Cardiac muscle cell (in vitro differentiated cells and primary cell): ENCODE results near the gene ELN. TPM values are rescaled to one million over a fixed set of nuclear protein-coding genes. Genes with fewer than 3 reads are reported as not detected.
A peak's percentile ranks its signal among the peaks of the same experiment; 100 is the strongest.

Experiments
- DNase-seq, 2 donors: peaks; one replicate each; pipeline versions ENCODE4 v3.0.0 to v3.0.0-alpha.2; 2010 to 2017; ENCODE audit warnings: low read depth in 1 of 2, low spot score in 1 of 2
- H3K27ac ChIP-seq: fragments of 200-600 bp; sonication (generic); 2 replicates; pipeline ENCODE4 v1.5.1; 2016
- H3K27me3 ChIP-seq: fragments of 200-600 bp; sonication (generic); 2 replicates; pipeline ENCODE4 v1.6.0; 2016; ENCODE audit warnings: control low read depth
- H3K36me3 ChIP-seq: fragments of 200-600 bp; sonication (generic); 2 replicates; pipeline ENCODE4 v1.5.1; 2016; ENCODE audit warnings: control low read depth
- H3K4me1 ChIP-seq: fragments of 200-600 bp; sonication (generic); 2 replicates; pipeline ENCODE4 v1.8.1; 2017; ENCODE audit warnings: low read depth, mild to moderate bottlenecking, mixed run types
- H3K4me3 ChIP-seq: fragments of 200-600 bp; sonication (generic); 2 replicates; pipeline ENCODE4 v1.5.1; 2016; ENCODE audit warnings: mild to moderate bottlenecking
- H3K9me3 ChIP-seq: fragments of 200-600 bp; sonication (generic); 2 replicates; pipeline ENCODE4 v1.5.1; 2017; ENCODE audit warnings: low read depth, mild to moderate bottlenecking, control low read depth
- CTCF ChIP-seq: IDR thresholded peaks from 2 replicates; pipeline ENCODE4 v1.5.1; 2012; ENCODE audit warnings: low read depth, mild to moderate bottlenecking, low read length
- polyA plus RNA-seq: library from polyadenylated mRNA; unstranded; fragments of >200 nt; fragmentation: Nextera tagmentation; extraction: Ambion mirVana; gene quantifications from 2 replicates; pipeline ENCODE4 v1.2.1, GENCODE V29; 2016
- total RNA-seq: library from RNA; depleted of rRNA; stranded (reverse); fragments of >200 nt; gene quantifications from 2 replicates; pipeline ENCODE4 v1.2.3, GENCODE V29; 2016

The ELN gene
- total and polyA plus RNA-seq, 2 experiments from 2014 or later, result 0.77 TPM; not detected in 1

- Histone ChIP-seq H3K36me3 (peaks cover 3% of the 10 kb centered on the region), H3K9me3 (no peaks in the 10 kb centered on the region), H3K27me3 (no peaks in the 10 kb centered on the region), H3K4me1 (peaks cover 12% of the 10 kb centered on the region), H3K27ac (no peak overlapping the region), H3K4me3 (peak overlapping the region; percentile 60)
- TF ChIP-seq CTCF, result no peak
- DNase-seq, result no peak
These were observed 57.0 kb downstream of the ELN start for GRCh38 chr7:74084722-74085578.

GRCh38 chr7:74087791-74088453, 59.9 kb downstream of the ELN start:
- peaks cover 9% of the 10 kb centered on the region for H3K4me1 ChIP-seq
- H3K27ac ChIP-seq, result no peak overlapping the region
- no peaks in the 10 kb centered on the region for H3K27me3 ChIP-seq
- H3K9me3 ChIP-seq, result no peaks in the 10 kb centered on the region
- TF ChIP-seq CTCF, result no peak
- DNase-seq, result no peak
- H3K4me3 ChIP-seq, result no peak overlapping the region
- H3K36me3 ChIP-seq, result peaks cover 3% of the 10 kb centered on the region

GRCh38 chr7:74092321-74092963, 64.5 kb downstream of the ELN start:
- H3K36me3 ChIP-seq, result no peaks in the 10 kb centered on the region
- DNase-seq, result no peak
- H3K27me3 ChIP-seq, result no peaks in the 10 kb centered on the region
- peaks cover 16% of the 10 kb centered on the region for H3K4me1 ChIP-seq
- TF ChIP-seq CTCF, result no peak
- H3K27ac ChIP-seq, result no peak overlapping the region
- H3K9me3 ChIP-seq, result no peaks in the 10 kb centered on the region
- H3K4me3 ChIP-seq, result no peak overlapping the region

- Histone ChIP-seq H3K27me3 (no peaks in the 10 kb centered on the region), H3K4me3 (no peak overlapping the region), H3K9me3 (no peaks in the 10 kb centered on the region), H3K27ac (no peak overlapping the region), H3K4me1 (peaks cover 16% of the 10 kb centered on the region), H3K36me3 (peaks cover 3% of the 10 kb centered on the region)
- TF ChIP-seq CTCF, result no peak
- DNase-seq, result peak in 1 of 2 donors; percentile 39
These were observed 65.0 kb downstream of the ELN start for GRCh38 chr7:74092964-74093471.

GRCh38 chr7:74093671-74094223, 65.8 kb downstream of the ELN start:
- Histone ChIP-seq H3K9me3 (no peaks in the 10 kb centered on the region), H3K4me3 (no peak overlapping the region), H3K4me1 (peaks cover 16% of the 10 kb centered on the region), H3K27ac (peak overlapping the region; percentile 71), H3K27me3 (no peaks in the 10 kb centered on the region), H3K36me3 (peaks cover 3% of the 10 kb centered on the region)
- no peak for TF ChIP-seq CTCF
- no peak for DNase-seq
